ENCODE data around the gene LBX1. TPM values are rescaled to one million over a fixed set of nuclear protein-coding genes. Genes with fewer than 3 reads are reported as not detected.

LBX1 gene
- total RNA-seq, 4 donors from 2014 or later: not detected

DNA sequence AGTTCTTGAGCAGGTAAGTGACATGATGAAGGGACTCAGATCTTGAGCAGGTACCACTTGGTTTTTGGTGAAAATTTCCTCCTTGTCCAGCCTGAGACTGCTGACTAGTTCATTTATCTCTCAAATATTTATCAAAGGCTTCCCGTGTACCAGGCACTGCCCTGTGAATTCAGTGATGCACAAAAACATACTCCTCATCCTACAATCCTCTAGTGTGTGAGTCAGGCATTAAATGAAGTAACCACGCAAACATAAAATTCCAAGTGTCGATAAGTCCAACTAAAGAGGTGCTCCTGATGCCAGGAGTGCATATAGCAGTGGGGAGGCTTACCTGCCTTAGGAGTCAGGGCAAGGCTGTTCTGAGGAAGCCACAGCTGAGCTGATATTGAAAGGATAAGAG is 41.5 kb upstream of the LBX1 start:
- H3K36me3 ChIP-seq: no peaks in the 10 kb centered on the region
- no peak overlapping the region for H3K4me3 ChIP-seq
- no peaks in the 10 kb centered on the region for H3K4me1 ChIP-seq
- no peaks in the 10 kb centered on the region for H3K9me3 ChIP-seq
- intact Hi-C loops (cut with DNase I; ENCODE audit: low total_unique reads): no loop called here
- no peaks in the 10 kb centered on the region for H3K27me3 ChIP-seq
- no peak for DNase-seq
- no peak overlapping the region for H3K27ac ChIP-seq
- TF ChIP-seq, protein P1, sequence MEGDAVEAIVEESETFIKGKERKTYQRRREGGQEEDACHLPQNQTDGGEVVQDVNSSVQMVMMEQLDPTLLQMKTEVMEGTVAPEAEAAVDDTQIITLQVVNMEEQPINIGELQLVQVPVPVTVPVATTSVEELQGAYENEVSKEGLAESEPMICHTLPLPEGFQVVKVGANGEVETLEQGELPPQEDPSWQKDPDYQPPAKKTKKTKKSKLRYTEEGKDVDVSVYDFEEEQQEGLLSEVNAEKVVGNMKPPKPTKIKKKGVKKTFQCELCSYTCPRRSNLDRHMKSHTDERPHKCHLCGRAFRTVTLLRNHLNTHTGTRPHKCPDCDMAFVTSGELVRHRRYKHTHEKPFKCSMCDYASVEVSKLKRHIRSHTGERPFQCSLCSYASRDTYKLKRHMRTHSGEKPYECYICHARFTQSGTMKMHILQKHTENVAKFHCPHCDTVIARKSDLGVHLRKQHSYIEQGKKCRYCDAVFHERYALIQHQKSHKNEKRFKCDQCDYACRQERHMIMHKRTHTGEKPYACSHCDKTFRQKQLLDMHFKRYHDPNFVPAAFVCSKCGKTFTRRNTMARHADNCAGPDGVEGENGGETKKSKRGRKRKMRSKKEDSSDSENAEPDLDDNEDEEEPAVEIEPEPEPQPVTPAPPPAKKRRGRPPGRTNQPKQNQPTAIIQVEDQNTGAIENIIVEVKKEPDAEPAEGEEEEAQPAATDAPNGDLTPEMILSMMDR (IDR thresholded peaks at IDR 0.05): no peak
- TF ChIP-seq POLR2A (IDR thresholded peaks at IDR 0.05): no peak

DNA sequence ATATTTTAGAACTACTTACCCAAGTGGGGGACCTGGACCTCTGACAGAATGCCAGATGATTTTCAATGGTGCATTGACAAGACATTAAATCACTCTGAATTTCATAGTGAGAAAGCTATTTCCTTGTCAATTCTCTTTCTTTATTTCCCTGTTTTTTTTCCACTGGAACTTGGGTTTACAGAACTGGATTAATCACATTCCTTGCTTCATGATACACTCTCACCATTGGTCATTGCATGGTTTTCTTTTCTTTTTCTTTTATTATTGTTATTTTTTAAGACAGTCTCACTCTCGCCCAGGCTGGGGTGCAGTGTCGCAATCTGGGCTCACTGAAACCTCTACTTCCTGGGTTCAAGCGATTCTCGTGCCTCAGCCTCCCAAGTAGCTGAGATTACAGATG is 38.5 kb upstream of the LBX1 start:
- Histone ChIP-seq H3K4me1 (no peaks in the 10 kb centered on the region), H3K9me3 (no peaks in the 10 kb centered on the region), H3K27ac (no peak overlapping the region), H3K27me3 (no peaks in the 10 kb centered on the region), H3K4me3 (no peak overlapping the region), H3K36me3 (no peaks in the 10 kb centered on the region)
- TF ChIP-seq POLR2A (IDR thresholded peaks at IDR 0.05): no peak
- TF ChIP-seq, protein P1 (IDR thresholded peaks at IDR 0.05): no peak
- intact Hi-C loops (cut with DNase I; ENCODE audit: low total_unique reads): no loop called here
- DNase-seq: no peak

DNA sequence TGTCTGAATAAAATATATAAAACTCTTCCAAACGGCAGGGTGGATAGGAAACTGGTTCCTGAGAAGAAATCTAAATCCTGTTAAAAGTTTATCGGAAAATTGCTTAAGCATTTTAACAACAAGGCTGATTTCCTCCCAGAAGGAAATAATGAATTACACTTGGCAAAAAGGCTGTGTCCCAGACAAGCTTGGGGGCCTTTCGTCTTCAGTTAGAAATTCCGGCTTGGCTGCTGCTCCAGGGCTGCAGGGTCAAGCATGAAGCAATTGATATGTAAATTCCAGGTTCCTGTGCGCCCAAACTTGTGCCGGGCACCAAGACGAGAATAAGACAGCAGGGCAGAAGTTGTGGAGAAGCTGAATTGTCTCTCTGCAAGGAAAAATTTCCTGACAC is 38.0 kb upstream of the LBX1 start:
- no peaks in the 10 kb centered on the region for H3K36me3 ChIP-seq
- intact Hi-C loops (cut with DNase I; ENCODE audit: low total_unique reads): no loop called here
- no peak for DNase-seq
- no peak overlapping the region for H3K4me3 ChIP-seq
- H3K4me1 ChIP-seq: no peaks in the 10 kb centered on the region
- TF ChIP-seq POLR2A (IDR thresholded peaks at IDR 0.05): no peak
- TF ChIP-seq, protein P1 (IDR thresholded peaks at IDR 0.05): no peak
- H3K9me3 ChIP-seq: no peaks in the 10 kb centered on the region
- no peaks in the 10 kb centered on the region for H3K27me3 ChIP-seq
- H3K27ac ChIP-seq: no peak overlapping the region

DNA sequence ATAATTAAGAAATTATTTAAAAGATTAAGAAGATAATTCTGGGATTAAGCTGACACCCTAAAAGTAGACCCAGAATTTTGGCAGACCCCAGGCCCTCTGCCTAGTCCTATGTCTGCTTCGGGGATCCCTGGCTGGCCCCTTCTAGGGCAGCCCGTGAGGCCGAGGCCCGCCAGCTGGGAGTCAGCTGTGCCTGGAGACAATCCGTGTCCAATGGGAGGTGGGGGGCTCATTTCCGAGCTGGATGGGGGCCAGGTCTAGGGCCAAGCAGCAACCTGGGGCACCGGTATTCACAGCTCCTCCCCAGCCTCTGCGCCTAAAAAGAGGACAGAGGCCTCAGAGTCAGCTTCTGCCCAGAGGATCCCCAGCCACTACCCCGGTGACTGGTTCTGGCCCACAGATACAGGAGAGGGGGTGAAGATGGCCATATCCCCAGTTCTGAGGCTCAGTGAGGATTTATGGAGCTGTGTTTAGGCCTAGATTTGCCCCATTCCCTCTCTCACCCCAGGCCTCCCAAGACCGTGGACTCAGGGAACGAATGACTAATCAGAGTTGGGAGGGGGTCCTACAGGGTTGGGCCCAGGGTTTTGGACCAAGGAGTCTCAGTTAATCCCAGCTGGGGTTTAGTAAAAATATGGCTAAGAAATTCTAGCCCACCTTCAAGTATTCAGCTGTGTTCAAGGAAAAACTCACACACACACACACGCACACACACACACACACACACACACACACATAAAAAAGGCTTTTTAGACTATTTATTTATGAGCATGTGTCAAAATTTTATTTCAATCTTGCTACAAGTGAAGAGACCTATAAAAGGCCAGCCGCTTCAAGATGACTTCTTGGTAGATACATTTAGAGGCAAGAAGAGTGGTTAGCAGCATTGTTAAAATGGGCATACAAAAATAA is 37.4 kb upstream of the LBX1 start:
- Histone ChIP-seq H3K9me3 (no peaks in the 10 kb centered on the region), H3K4me1 (no peaks in the 10 kb centered on the region)

More for the DNA sequence above, 37.4 kb upstream of the LBX1 start:
- Histone ChIP-seq H3K36me3 (no peaks in the 10 kb centered on the region), H3K27me3 (no peaks in the 10 kb centered on the region), H3K4me3 (no peak overlapping the region), H3K27ac (no peak overlapping the region)
- intact Hi-C loops (cut with DNase I; ENCODE audit: low total_unique reads): no loop called here
- TF ChIP-seq, protein P1 (IDR thresholded peaks at IDR 0.05): no peak
- no peak for TF ChIP-seq POLR2A (IDR thresholded peaks at IDR 0.05)
- no peak for DNase-seq

Data from uterus (tissue), 4 donors.